Measurements from ENCODE around the gene CHRDL2. TPM values are rescaled to one million over a fixed set of nuclear protein-coding genes. Genes with fewer than 3 reads are reported as not detected.

CHRDL2 gene
- total RNA-seq, 2 donors from 2014 or later: 0.09 to 9.1 TPM

GRCh38 chr11:74682731-74683278, 48.4 kb downstream of the CHRDL2 start:
- H3K4me3 ChIP-seq: peak overlapping the region; percentile 27 to 38
- TF ChIP-seq POLR2A (IDR thresholded peaks at IDR 0.05): no peak
- TF ChIP-seq CTCF (IDR thresholded peaks at IDR 0.05): no peak
- TF ChIP-seq POLR2AphosphoS5 (IDR thresholded peaks at IDR 0.05): no peak
- DNase-seq (ENCODE audit: low spot score): no peak
- H3K27me3 ChIP-seq (replicated peaks; ENCODE audit: insufficient read depth): no peaks in the 10 kb centered on the region
- H3K9me3 ChIP-seq: no peaks in the 10 kb centered on the region
- WGBS: 88% methylated on average over 14 of the region's 14 CpGs
- H3K36me3 ChIP-seq: no peaks in the 10 kb centered on the region
- H3K4me1 ChIP-seq (replicated peaks): peaks cover 10% of the 10 kb centered on the region
- intact Hi-C loops (cut with DNase I): loop anchor here (5.0 kb wide), 2 partner anchors 36 to 71 kb away; no protein-coding TSS in a partner anchor
- H3K27ac ChIP-seq: peak overlapping the region; percentile 41 to 76

- no peak overlapping the region for H3K4me3 ChIP-seq
- no peaks in the 10 kb centered on the region for H3K9me3 ChIP-seq
- H3K4me1 ChIP-seq (replicated peaks): peaks cover 10% of the 10 kb centered on the region
- DNase-seq (ENCODE audit: low spot score): peak; percentile 85
- H3K27ac ChIP-seq: peak overlapping the region; percentile 41 to 76
- peak; percentile 90 for TF ChIP-seq POLR2AphosphoS5 (IDR thresholded peaks at IDR 0.05)
- no peak for TF ChIP-seq POLR2A (IDR thresholded peaks at IDR 0.05)
- H3K27me3 ChIP-seq (replicated peaks; ENCODE audit: insufficient read depth): no peaks in the 10 kb centered on the region
- H3K36me3 ChIP-seq: no peaks in the 10 kb centered on the region
- WGBS: 44% methylated on average over 12 of the region's 12 CpGs
- intact Hi-C loops (cut with DNase I): loop anchor here (5.0 kb wide), 2 partner anchors 35 to 70 kb away; no protein-coding TSS in a partner anchor
These were observed 49.3 kb downstream of the CHRDL2 start for GRCh38 chr11:74681686-74682651.

GRCh38 chr11:74680703-74681531, 50.3 kb downstream of the CHRDL2 start:
- Histone ChIP-seq H3K27ac (peak overlapping the region in 1 of 2 donors; percentile 76), H3K4me1 (replicated peaks) (peaks cover 10% of the 10 kb centered on the region), H3K9me3 (no peaks in the 10 kb centered on the region), H3K27me3 (replicated peaks; ENCODE audit: insufficient read depth) (no peaks in the 10 kb centered on the region), H3K4me3 (no peak overlapping the region), H3K36me3 (no peaks in the 10 kb centered on the region)
- WGBS: 92% methylated on average over 17 of the region's 18 CpGs
- peak; percentile 18 for DNase-seq (ENCODE audit: low spot score)
- intact Hi-C loops (cut with DNase I): loop anchor here (5.0 kb wide), 2 partner anchors 34 to 69 kb away; no protein-coding TSS in a partner anchor
- TF ChIP-seq CTCF (IDR thresholded peaks at IDR 0.05) (no peak), POLR2AphosphoS5 (IDR thresholded peaks at IDR 0.05) (peak; percentile 16)

GRCh38 chr11:74680035-74680671, 51.1 kb downstream of the CHRDL2 start:
- no peak overlapping the region for H3K27ac ChIP-seq
- no peaks in the 10 kb centered on the region for H3K9me3 ChIP-seq
- no peak overlapping the region for H3K4me3 ChIP-seq
- DNase-seq (ENCODE audit: low spot score): no peak
- TF ChIP-seq POLR2AphosphoS5 (IDR thresholded peaks at IDR 0.05): no peak
- intact Hi-C loops (cut with DNase I): loop anchor here (5.0 kb wide), 2 partner anchors 33 to 68 kb away; no protein-coding TSS in a partner anchor
- H3K36me3 ChIP-seq: no peaks in the 10 kb centered on the region
- H3K27me3 ChIP-seq (replicated peaks; ENCODE audit: insufficient read depth): no peaks in the 10 kb centered on the region
- WGBS: 95% methylated on average over 9 of the region's 9 CpGs
- H3K4me1 ChIP-seq (replicated peaks): peaks cover 10% of the 10 kb centered on the region

GRCh38 chr11:74679513-74679865, 51.7 kb downstream of the CHRDL2 start:
- no peak for TF ChIP-seq CTCF (IDR thresholded peaks at IDR 0.05)
- no peak for TF ChIP-seq POLR2A (IDR thresholded peaks at IDR 0.05)
- no peak for TF ChIP-seq POLR2AphosphoS5 (IDR thresholded peaks at IDR 0.05)
- 93% methylated on average over 3 of the region's 3 CpGs for WGBS
- intact Hi-C loops (cut with DNase I): no loop called here
- no peak for DNase-seq (ENCODE audit: low spot score)
- H3K9me3 ChIP-seq: no peaks in the 10 kb centered on the region
- peaks cover 10% of the 10 kb centered on the region for H3K4me1 ChIP-seq (replicated peaks)
- no peaks in the 10 kb centered on the region for H3K36me3 ChIP-seq
- no peak overlapping the region for H3K27ac ChIP-seq
- H3K4me3 ChIP-seq: no peak overlapping the region
- no peaks in the 10 kb centered on the region for H3K27me3 ChIP-seq (replicated peaks; ENCODE audit: insufficient read depth)
